B cell (primary cell): Measurements from ENCODE around the gene SLC37A1. TPM values are rescaled to one million over a fixed set of nuclear protein-coding genes. Genes with fewer than 3 reads are reported as not detected.

ENCODE experiments used
- ATAC-seq: fragments of 200-7000 bp; cut with Tn5 transposase; one replicate; pipeline ENCODE4 v1.10.0; 2021; ENCODE audit warnings: low read depth, mild to moderate bottlenecking, moderate number of reproducible peaks, moderate library complexity
- CTCF ChIA-PET: fragments of 350-600 bp; sonication (Branson Sonifier 250); formaldehyde crosslinking; loops from one replicate; lab custom pipeline; 2021; ENCODE audit warnings: antibody characterized with exemption, inconsistent platforms; lab: Charles Lee
- POLR2A ChIA-PET: fragments of 350-600 bp; sonication (Branson Sonifier 250); formaldehyde crosslinking; loops from one replicate; lab custom pipeline; 2021; ENCODE audit warnings: antibody characterized with exemption; lab: Charles Lee
- DNase-seq: peaks from one replicate; pipeline ENCODE4 v3.0.0; 2013
- H2AFZ ChIP-seq: 2 replicates; pipeline ENCODE4 v1.6.1; 2012; ENCODE audit warnings: mild to moderate bottlenecking, low read depth, low read length; ENCODE audit not compliant: insufficient read depth, poor library complexity, severe bottlenecking
- H3K27ac ChIP-seq, 2 donors: 1 replicate in 1 of 2; 2 replicates in 1 of 2; pipeline ENCODE4 v1.5.1; 2012 to 2013; ENCODE audit warnings: low read length in 2 of 2, mild to moderate bottlenecking in 2 of 2, moderate library complexity in 1 of 2
- H3K27me3 ChIP-seq, 4 experiments: fragments of 200-600 bp in 1 of 4; sonication (generic) in 1 of 4; replicated peaks in 1 of 4; 1 replicate in 2 of 4; 2 replicates in 2 of 4; pipeline versions ENCODE4 v1.6.1 to v1.7.0; 2013 to 2016; ENCODE audit warnings: low read length in 3 of 4, mild to moderate bottlenecking in 2 of 4, mixed read lengths in 1 of 4, moderate library complexity in 1 of 4; ENCODE audit not compliant: insufficient read depth in 4 of 4, control insufficient read depth in 3 of 4; ENCODE audit errors: control extremely low read depth in 1 of 4
- H3K36me3 ChIP-seq, 2 experiments: replicated peaks in 1 of 2; 1 replicate in 1 of 2; 2 replicates in 1 of 2; pipeline versions ENCODE4 v1.6.1 to v1.7.1; 2013; ENCODE audit warnings: low read length in 1 of 2; ENCODE audit not compliant: insufficient read depth in 2 of 2, control insufficient read depth in 1 of 2; ENCODE audit errors: control extremely low read depth in 1 of 2, extremely low read depth in 1 of 2
- H3K4me1 ChIP-seq, 2 donors: fragments of 200-600 bp in 1 of 2; sonication (generic) in 1 of 2; 1 replicate in 1 of 2; 2 replicates in 1 of 2; pipeline versions ENCODE4 v1.5.1 to v1.6.1; 2013 to 2017; ENCODE audit warnings: low read length in 2 of 2; ENCODE audit not compliant: control insufficient read depth in 2 of 2, insufficient read depth in 2 of 2
- H3K4me2 ChIP-seq: replicated peaks from 2 replicates; pipeline ENCODE3; 2012; ENCODE audit warnings: mild to moderate bottlenecking, low read depth, low read length; ENCODE audit not compliant: poor library complexity, severe bottlenecking
- H3K4me3 ChIP-seq, 5 experiments: fragments of 200-600 bp in 1 of 5; sonication (generic) in 1 of 5; 1 replicate in 3 of 5; 2 replicates in 2 of 5; pipeline versions ENCODE4 v1.5.1 to v1.7.0; 2011 to 2016; ENCODE audit warnings: low read length in 4 of 5, mild to moderate bottlenecking in 4 of 5, low read depth in 2 of 5, control low read depth in 1 of 5, moderate library complexity in 1 of 5; ENCODE audit not compliant: insufficient read depth in 1 of 5; ENCODE audit errors: control extremely low read depth in 1 of 5, extremely low read depth in 1 of 5
- H3K79me2 ChIP-seq: fragments of 200-600 bp; sonication (generic); one replicate; pipeline ENCODE4 v1.6.0; 2016; ENCODE audit warnings: low read length; ENCODE audit not compliant: control insufficient read depth, insufficient read depth
- H3K9ac ChIP-seq: fragments of 200-600 bp; sonication (generic); 2 replicates; pipeline ENCODE4 v1.6.1; 2017; ENCODE audit warnings: mild to moderate bottlenecking, low read length, moderate library complexity
- H3K9me3 ChIP-seq, 3 donors: one replicate each; pipeline versions ENCODE4 v1.6.1 to v1.7.1; 2013; ENCODE audit warnings: low read length in 2 of 3; ENCODE audit not compliant: control insufficient read depth in 2 of 3, insufficient read depth in 1 of 3; ENCODE audit errors: control extremely low read depth in 1 of 3
- H4K20me1 ChIP-seq: 2 replicates; pipeline ENCODE4 v1.6.0; 2012; ENCODE audit warnings: mild to moderate bottlenecking, low read length; ENCODE audit not compliant: insufficient read depth, control insufficient read depth, poor library complexity, severe bottlenecking
- H3K27ac Mint-ChIP-seq: one replicate; pipeline ENCODE4 v1.8.0; 2021; ENCODE audit warnings: mixed read lengths
- H3K27me3 Mint-ChIP-seq: one replicate; pipeline ENCODE4 v1.8.0; 2021; ENCODE audit warnings: mixed read lengths
- H3K4me1 Mint-ChIP-seq: one replicate; pipeline ENCODE4 v1.8.0; 2021; ENCODE audit warnings: mixed read lengths
- H3K4me3 Mint-ChIP-seq: one replicate; pipeline ENCODE4 v1.8.0; 2021; ENCODE audit warnings: mixed read lengths
- H3K9me3 Mint-ChIP-seq: one replicate; pipeline ENCODE4 v1.8.0; 2022; ENCODE audit warnings: mixed read lengths; ENCODE audit not compliant: insufficient read depth
- CTCF ChIP-seq: fragments of 200-600 bp; IDR thresholded peaks from one replicate; pipeline ENCODE4 v1.8.0; 2022; ENCODE audit warnings: antibody characterized with exemption, mild to moderate bottlenecking
- EZH2 ChIP-seq: IDR thresholded peaks from 2 replicates; pipeline ENCODE4 v1.6.1; 2012; ENCODE audit warnings: borderline replicate concordance, low read depth, mild to moderate bottlenecking, moderate library complexity, low read length; ENCODE audit not compliant: insufficient read depth, poor library complexity, severe bottlenecking
- WGBS: methylation state at CpG from one replicate; pipeline ENCODE4 v1.1.5; 2013; ENCODE audit warnings: missing lambda C conversion rate; ENCODE audit not compliant: insufficient coverage; 5-methylcytosine and 5-hydroxymethylcytosine counted together
- intact Hi-C: fragments of 100-400 bp; cut with micrococcal nuclease; formaldehyde crosslinking; loops from one replicate; pipeline ENCODE4 v1.10.0; 2022
- polyA plus RNA-seq: library from polyadenylated mRNA; depleted of rRNA; stranded (reverse); fragments of >200 nt; gene quantifications from 2 replicates; pipeline ENCODE4 v1.2.3, GENCODE V29; 2012
- total RNA-seq, 2 donors: library from RNA; stranded (reverse); fragments of 120-200 nt in 1 of 2; gene quantifications; 1 replicate in 1 of 2; 2 replicates in 1 of 2; pipeline versions ENCODE4 v1.2.3 to v1.2.4, GENCODE V29; 2013 to 2022

The SLC37A1 gene
- total and polyA plus RNA-seq, 2 donors (not counting 1 experiment from before 2014, with no cell fraction given) = 38.1 to 60.2 TPM

DNA sequence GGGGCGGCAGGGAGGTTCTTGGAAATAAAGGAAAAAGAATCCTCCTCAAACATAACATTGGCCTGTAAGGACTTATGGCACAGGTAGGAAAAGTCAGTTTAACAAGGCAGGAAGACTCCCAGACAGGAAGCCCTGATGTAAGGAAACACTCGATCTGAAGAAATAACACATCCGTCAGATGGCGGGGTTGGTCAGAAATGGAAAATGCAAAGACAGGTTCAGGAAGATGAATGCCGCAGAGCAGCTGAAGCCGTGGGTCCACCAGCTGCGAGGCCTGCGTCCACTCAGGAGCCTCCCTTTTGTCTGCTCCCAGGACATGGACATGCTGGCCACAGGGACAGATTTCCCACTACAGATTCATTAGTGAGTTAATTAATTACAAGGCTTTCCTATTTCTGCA lies 21.5 kb upstream of the SLC37A1 start:
- DNase-seq (no peak), ATAC-seq (no peak)
- no peaks in the 10 kb centered on the region for H3K79me2 ChIP-seq
- intact Hi-C loops = no loop called here
- no peak overlapping the region for H3K27ac ChIP-seq
- ChIA-PET POLR2A (no interaction called here), CTCF (interaction anchor here (1.3 kb wide), 1 partner anchor 14 kb away, joined by 3 read pairs; no protein-coding TSS in a partner anchor)
- no peak overlapping the region for H3K4me3 ChIP-seq
- H3K36me3 ChIP-seq = no peaks in the 10 kb centered on the region
- peaks cover 4% of the 10 kb centered on the region for H3K27me3 Mint-ChIP-seq
- peaks cover 10 to 13% of the 10 kb centered on the region in 2 donors for H3K4me1 ChIP-seq
- no peak overlapping the region for H3K4me2 ChIP-seq
- no peak overlapping the region for H3K27ac Mint-ChIP-seq
- H3K4me3 Mint-ChIP-seq = no peak overlapping the region
- no peaks in the 10 kb centered on the region for H4K20me1 ChIP-seq
- peaks cover 15% of the 10 kb centered on the region for H3K4me1 Mint-ChIP-seq
- H3K9me3 ChIP-seq = peaks cover 0 to 7% (median 0%) of the 10 kb centered on the region in 3 donors
- no peak overlapping the region for H2AFZ ChIP-seq
- TF ChIP-seq EZH2 (no peak), CTCF (no peak)
- H3K27me3 ChIP-seq = peaks cover 0 to 13% (median 0%) of the 10 kb centered on the region in 4 experiments
- H3K9me3 Mint-ChIP-seq = no peaks in the 10 kb centered on the region
- no peak overlapping the region for H3K9ac ChIP-seq
- 8% methylated on average over 6 of the region's 8 CpGs for WGBS

GRCh38 chr21:42493109-42494060 lies 20.3 kb upstream of the SLC37A1 start:
- H3K27me3 ChIP-seq = peaks cover 0 to 8% (median 0%) of the 10 kb centered on the region in 4 experiments
- DNase-seq (no peak), ATAC-seq (no peak)
- H3K4me3 ChIP-seq = no peak overlapping the region
- intact Hi-C loops = no loop called here
- Mint-ChIP-seq H3K27me3 (peaks cover 4% of the 10 kb centered on the region), H3K27ac (no peak overlapping the region), H3K4me3 (no peak overlapping the region), H3K4me1 (peaks cover 15% of the 10 kb centered on the region), H3K9me3 (no peaks in the 10 kb centered on the region)
- no peaks in the 10 kb centered on the region for H4K20me1 ChIP-seq
- H2AFZ ChIP-seq = no peak overlapping the region
- no peak for TF ChIP-seq CTCF
- no peak for TF ChIP-seq EZH2
- WGBS = 97% methylated on average over 6 of the region's 13 CpGs
- no peaks in the 10 kb centered on the region for H3K36me3 ChIP-seq
- peaks cover 11 to 13% of the 10 kb centered on the region in 2 donors for H3K4me1 ChIP-seq
- ChIA-PET POLR2A (no interaction called here), CTCF (interaction anchor here (0.6 to 1.3 kb wide), 3 partner anchors 13 to 43 kb away, joined by 3 to 4 read pairs (median 4); no protein-coding TSS in a partner anchor)
- peaks cover 0 to 7% (median 0%) of the 10 kb centered on the region in 3 donors for H3K9me3 ChIP-seq
- no peak overlapping the region for H3K4me2 ChIP-seq
- no peaks in the 10 kb centered on the region for H3K79me2 ChIP-seq
- no peak overlapping the region for H3K27ac ChIP-seq
- no peak overlapping the region for H3K9ac ChIP-seq
